NCI-H526 treated with DMSO at 0.1 percent for 48 hours (cell line): ENCODE data around the gene MAD1L1.
"Not testable (repeated sequence)": the region's sequence is repeated elsewhere in the genome, so short reads cannot be mapped to it uniquely, and the experiment has no call there.

ENCODE experiments used
- DNase-seq: peaks from one replicate; lab custom pipeline; 2025; lab: John Stamatoyannopoulos, UW

MAD1L1 gene

GRCh38 chr7:1817061-1817712 lies 415.6 kb downstream of the MAD1L1 start:
- no peak for DNase-seq

- not testable (repeated sequence) for DNase-seq
These were observed 416.3 kb downstream of the MAD1L1 start for GRCh38 chr7:1816451-1816850.

GRCh38 chr7:1815551-1816281 lies 417.0 kb downstream of the MAD1L1 start:
- DNase-seq, result not testable (repeated sequence)

GRCh38 chr7:1815051-1815481 lies 417.7 kb downstream of the MAD1L1 start:
- DNase-seq, result no peak

GRCh38 chr7:1814089-1814811 lies 418.5 kb downstream of the MAD1L1 start:
- no peak for DNase-seq

GRCh38 chr7:1813394-1814088 lies 419.2 kb downstream of the MAD1L1 start:
- DNase-seq, result no peak

GRCh38 chr7:1812509-1813393 lies 420.0 kb downstream of the MAD1L1 start:
- DNase-seq, result no peak

GRCh38 chr7:1811850-1812508 lies 420.8 kb downstream of the MAD1L1 start:
- no peak for DNase-seq

GRCh38 chr7:1810961-1811849 lies 421.5 kb downstream of the MAD1L1 start:
- no peak for DNase-seq

GRCh38 chr7:1810521-1810920 lies 422.2 kb downstream of the MAD1L1 start:
- no peak for DNase-seq

- no peak for DNase-seq
These were observed 423.0 kb downstream of the MAD1L1 start for GRCh38 chr7:1809601-1810258.

GRCh38 chr7:1809070-1809469 lies 423.7 kb downstream of the MAD1L1 start:
- DNase-seq, result no peak

- DNase-seq, result no peak
These were observed 424.7 kb downstream of the MAD1L1 start for GRCh38 chr7:1807821-1808600.

GRCh38 chr7:1806354-1806753 lies 426.4 kb downstream of the MAD1L1 start:
- no peak for DNase-seq

- no peak for DNase-seq
These were observed 428.4 kb downstream of the MAD1L1 start for GRCh38 chr7:1804310-1804709.

- DNase-seq, result no peak
These were observed 429.8 kb downstream of the MAD1L1 start for GRCh38 chr7:1802899-1803298.

GRCh38 chr7:1800902-1801301 lies 431.8 kb downstream of the MAD1L1 start:
- DNase-seq, result no peak

- no peak for DNase-seq
These were observed 434.6 kb downstream of the MAD1L1 start for GRCh38 chr7:1798191-1798590.
